IPS-20b (cell line): ENCODE measurements around the gene CCDC34.

ENCODE experiments used
- H3K27ac ChIP-seq: one replicate; pipeline ENCODE4 v1.5.1; 2013; ENCODE audit warnings: low read length
- H3K27me3 ChIP-seq: 2 replicates; pipeline ENCODE4 v1.6.1; 2013; ENCODE audit warnings: mild to moderate bottlenecking, low read length, inconsistent platforms; ENCODE audit not compliant: insufficient read depth
- H3K36me3 ChIP-seq: 2 replicates; pipeline ENCODE4 v1.6.1; 2013; ENCODE audit warnings: low read depth, mild to moderate bottlenecking, inconsistent platforms, low read length, moderate library complexity; ENCODE audit not compliant: insufficient read depth
- H3K4me1 ChIP-seq: 2 replicates; pipeline ENCODE4 v1.6.1; 2013; ENCODE audit warnings: mild to moderate bottlenecking, control low read depth, inconsistent platforms, low read length, moderate library complexity; ENCODE audit not compliant: insufficient read depth
- H3K4me3 ChIP-seq: 2 replicates; pipeline ENCODE4 v1.5.1; 2013; ENCODE audit warnings: mild to moderate bottlenecking, low read length, inconsistent platforms
- H3K9ac ChIP-seq: 2 replicates; pipeline ENCODE4 v1.6.1; 2013; ENCODE audit warnings: low read depth, mild to moderate bottlenecking, inconsistent platforms, low read length, moderate library complexity
- H3K9me3 ChIP-seq: 2 replicates; pipeline ENCODE4 v1.6.1; 2013; ENCODE audit warnings: mild to moderate bottlenecking, low read depth, low read length, inconsistent platforms; ENCODE audit not compliant: insufficient read depth

CCDC34 gene

DNA sequence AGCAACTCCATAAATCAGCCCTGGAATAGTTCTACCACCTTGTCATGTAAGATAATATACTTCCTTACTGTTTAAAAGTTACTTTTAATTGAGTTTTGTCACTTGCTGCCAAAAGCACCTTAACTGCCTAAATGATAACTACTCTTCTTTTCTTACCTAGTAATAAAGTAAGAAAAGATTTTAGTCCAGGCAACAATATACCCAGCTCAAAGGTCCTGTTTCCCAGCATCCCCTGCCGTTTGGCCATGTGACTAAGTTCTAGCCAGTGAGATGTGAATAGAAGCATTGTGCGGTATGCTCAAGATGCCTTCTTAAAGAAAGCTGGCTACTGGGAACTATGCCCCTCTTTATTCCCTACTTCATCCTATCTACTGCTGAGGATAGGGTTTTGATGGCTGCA lies 39.4 kb upstream of the CCDC34 start:
- H3K4me3 ChIP-seq: no peak overlapping the region
- no peaks in the 10 kb centered on the region for H3K27me3 ChIP-seq

DNA sequence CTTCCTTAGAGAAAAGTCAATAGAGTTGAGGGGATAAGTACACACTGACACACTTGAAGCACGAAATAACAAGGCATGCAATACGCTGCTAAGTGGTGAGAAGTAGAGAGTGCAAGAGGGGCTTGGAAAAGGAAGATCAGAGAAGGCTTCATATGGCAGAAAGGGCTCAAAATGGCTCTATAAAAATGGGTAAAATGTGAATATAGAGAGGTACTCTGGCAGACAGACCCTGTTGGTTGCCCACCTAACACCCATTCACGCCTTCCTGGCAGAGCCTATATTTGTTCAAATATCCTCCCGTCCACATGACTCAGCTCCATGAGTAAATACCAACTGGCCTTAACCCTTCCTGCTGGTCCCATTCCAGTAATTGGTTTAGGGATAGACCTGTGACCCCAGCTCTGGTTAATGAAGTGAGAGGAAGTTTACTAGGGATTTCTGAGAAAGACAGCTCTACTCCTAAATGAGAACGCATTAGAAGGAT lies 38.9 kb upstream of the CCDC34 start:
- Histone ChIP-seq H3K9ac (no peak overlapping the region), H3K4me1 (peaks cover 2% of the 10 kb centered on the region; the same call in 1 of the 2 replicates), H3K4me3 (no peak overlapping the region), H3K9me3 (no peaks in the 10 kb centered on the region), H3K27ac (no peak overlapping the region), H3K36me3 (peaks cover 24% of the 10 kb centered on the region), H3K27me3 (no peaks in the 10 kb centered on the region)

More for the DNA sequence above, 39.4 kb upstream of the CCDC34 start:
- no peaks in the 10 kb centered on the region for H3K9me3 ChIP-seq
- H3K9ac ChIP-seq: no peak overlapping the region
- peaks cover 28% of the 10 kb centered on the region for H3K36me3 ChIP-seq
- no peak overlapping the region for H3K27ac ChIP-seq
- no peaks in the 10 kb centered on the region; the same call in 1 of the 2 replicates for H3K4me1 ChIP-seq

DNA sequence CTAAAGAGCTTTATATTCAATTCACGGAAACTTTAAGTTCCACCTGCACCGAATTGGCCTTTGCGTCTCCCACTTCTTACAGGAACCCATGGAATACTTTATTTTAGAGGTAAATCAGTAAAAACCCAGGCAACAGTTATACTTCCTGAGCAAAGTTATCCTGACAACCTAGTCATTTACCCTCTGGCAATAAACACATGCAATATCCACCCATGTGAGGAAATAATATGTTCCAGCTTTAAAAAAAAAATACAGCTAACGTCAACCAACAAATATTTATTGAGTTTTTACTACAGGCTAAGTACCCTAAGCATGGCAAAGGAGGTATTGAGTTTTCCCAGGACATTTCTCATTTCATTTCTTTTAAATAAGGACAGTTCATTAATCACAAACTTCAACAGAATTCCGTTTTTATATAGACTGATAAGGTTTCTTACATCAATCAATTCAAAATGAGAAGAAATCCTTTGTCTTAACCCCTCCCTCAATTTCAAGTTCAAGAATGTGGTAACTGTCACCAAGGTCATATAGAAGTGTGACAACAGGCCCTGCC lies 38.3 kb upstream of the CCDC34 start:
- H3K27ac ChIP-seq: no peak overlapping the region
- H3K9me3 ChIP-seq: no peaks in the 10 kb centered on the region
- peaks cover 3% of the 10 kb centered on the region; the same call in 1 of the 2 replicates for H3K4me1 ChIP-seq
- H3K9ac ChIP-seq: no peak overlapping the region
- H3K27me3 ChIP-seq: no peaks in the 10 kb centered on the region
- peaks cover 20% of the 10 kb centered on the region for H3K36me3 ChIP-seq
- no peak overlapping the region for H3K4me3 ChIP-seq

DNA sequence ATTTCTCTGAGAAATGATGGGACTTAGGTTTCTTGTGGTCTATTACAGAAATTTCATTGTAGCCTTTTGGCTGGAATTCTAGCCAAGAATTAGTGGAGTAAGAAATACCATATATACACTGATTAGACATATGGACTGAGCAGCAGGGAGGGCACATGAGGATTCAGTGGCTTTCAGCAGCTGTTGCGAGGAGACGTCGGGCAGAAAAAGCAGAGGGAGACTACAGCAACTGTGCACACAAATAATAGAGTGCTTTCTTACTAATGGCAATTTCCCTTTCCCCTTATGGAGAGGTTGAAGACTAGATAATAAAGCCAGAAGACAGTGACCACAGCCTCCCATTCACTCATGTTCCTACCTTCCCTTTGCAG lies 35.4 kb upstream of the CCDC34 start:
- no peak overlapping the region for H3K4me3 ChIP-seq
- H3K27ac ChIP-seq: no peak overlapping the region
- H3K4me1 ChIP-seq: peaks cover 24% of the 10 kb centered on the region
- H3K36me3 ChIP-seq: peaks cover 19% of the 10 kb centered on the region; the same call in 1 of the 2 replicates
- H3K9me3 ChIP-seq: no peaks in the 10 kb centered on the region
- no peak overlapping the region for H3K9ac ChIP-seq
- no peaks in the 10 kb centered on the region for H3K27me3 ChIP-seq

DNA sequence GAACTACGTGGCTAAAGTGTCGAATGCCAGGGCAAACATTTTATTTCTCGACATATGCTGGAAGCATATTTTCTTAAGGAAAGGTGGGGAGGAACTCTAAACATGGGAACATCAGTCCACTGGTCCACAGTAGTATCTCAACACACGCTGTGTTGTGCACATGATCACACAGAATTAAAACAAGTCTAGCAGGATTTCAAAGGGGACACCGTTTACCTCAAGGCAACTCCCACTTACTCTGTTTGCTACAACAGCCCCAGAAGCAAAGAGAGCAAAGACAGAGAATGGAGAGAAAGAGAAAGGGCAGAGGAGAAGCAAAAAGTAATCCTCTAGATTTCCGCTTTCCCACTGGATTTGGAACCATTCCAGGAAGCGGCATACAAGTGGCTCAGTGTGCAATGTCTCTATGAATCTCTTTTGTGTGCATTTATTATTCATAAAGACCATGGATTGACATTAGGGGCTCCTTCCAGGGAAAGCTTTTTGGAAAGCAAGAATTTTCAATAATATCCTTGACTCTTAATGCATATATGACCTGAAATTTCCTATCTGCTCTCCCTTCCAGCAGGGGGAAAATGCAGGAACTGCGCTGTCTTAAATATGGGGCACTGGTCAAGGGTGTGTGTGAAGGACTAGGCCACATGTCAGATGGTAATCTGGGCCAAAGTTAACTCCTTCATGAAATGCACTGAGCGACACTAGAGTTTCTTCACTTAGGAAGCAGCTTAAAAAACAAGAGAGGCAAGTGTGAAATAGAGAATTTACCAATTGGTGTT lies 34.8 kb upstream of the CCDC34 start:
- H3K4me3 ChIP-seq: no peak overlapping the region
- H3K36me3 ChIP-seq: peaks cover 14% of the 10 kb centered on the region; the same call in 1 of the 2 replicates
- H3K27ac ChIP-seq: no peak overlapping the region
- no peak overlapping the region for H3K9ac ChIP-seq
- no peaks in the 10 kb centered on the region for H3K9me3 ChIP-seq
- H3K27me3 ChIP-seq: no peaks in the 10 kb centered on the region
- H3K4me1 ChIP-seq: peaks cover 28% of the 10 kb centered on the region

DNA sequence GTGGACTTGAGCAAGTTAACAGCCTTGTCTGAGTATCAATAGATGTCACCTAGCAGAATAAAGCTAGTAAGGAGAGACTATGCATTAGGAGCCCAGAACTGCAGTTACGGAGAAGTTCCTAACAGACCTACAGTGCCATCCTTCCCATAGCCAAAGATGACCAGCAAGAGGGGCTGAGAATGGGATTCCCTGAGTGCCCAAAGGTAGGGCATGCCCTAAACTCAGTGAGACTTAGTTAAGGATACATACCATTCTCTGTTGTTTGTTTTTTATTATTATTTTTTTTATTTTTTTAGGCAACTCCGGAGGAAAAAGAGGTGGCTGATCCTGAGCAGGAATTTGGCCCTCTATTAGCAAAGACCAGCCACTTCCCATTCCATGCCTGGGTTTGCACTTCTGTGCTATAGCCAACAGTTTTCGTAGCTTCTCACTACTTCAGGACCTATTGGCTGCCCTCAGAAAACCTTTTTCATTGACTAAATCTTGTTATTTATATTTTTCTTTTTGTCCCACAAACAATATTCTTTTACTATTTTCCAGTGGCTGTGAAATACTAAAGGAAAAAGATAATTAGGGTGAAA lies 33.3 kb upstream of the CCDC34 start:
- no peak overlapping the region for H3K4me3 ChIP-seq
- no peaks in the 10 kb centered on the region for H3K27me3 ChIP-seq
- H3K36me3 ChIP-seq: peaks cover 8% of the 10 kb centered on the region; the same call in 1 of the 2 replicates
- no peak overlapping the region for H3K9ac ChIP-seq
- H3K27ac ChIP-seq: no peak overlapping the region
- H3K9me3 ChIP-seq: no peaks in the 10 kb centered on the region
- peaks cover 43% of the 10 kb centered on the region for H3K4me1 ChIP-seq

DNA sequence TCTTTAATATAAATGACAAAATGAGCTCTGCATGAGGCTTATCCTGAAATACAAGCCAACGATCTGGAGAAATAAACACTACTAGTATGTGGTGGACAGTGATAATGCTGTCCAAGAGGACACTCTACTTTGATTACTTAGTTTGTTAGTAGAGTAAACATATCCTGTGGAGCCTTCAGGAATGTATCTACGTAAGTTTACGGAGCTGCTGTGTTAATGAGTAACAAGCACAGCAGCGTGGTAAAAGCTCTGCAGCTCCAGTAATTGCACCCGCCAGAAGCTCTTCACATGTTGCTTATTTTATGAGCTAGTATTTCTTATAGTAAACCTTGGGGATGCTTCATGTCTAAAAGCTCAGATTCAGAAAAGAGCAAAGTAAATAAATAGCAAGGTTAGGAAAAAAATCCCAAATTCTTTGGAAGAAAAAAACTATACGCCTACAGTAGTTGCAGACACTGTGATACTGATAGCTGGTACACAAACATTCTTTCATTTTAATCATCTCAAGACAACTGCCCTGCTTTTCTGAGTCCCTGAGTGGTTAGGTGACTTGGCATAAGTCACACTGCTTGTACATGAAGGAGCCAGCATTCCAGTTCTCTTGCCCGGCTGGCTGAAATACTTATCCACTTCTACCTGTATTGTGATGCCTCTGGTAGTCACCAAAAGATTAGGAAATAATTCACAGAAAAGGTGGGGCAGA lies 32.7 kb upstream of the CCDC34 start:
- no peaks in the 10 kb centered on the region for H3K27me3 ChIP-seq
- no peak overlapping the region for H3K9ac ChIP-seq
- peaks cover 49% of the 10 kb centered on the region for H3K4me1 ChIP-seq
- H3K27ac ChIP-seq: no peak overlapping the region
- H3K36me3 ChIP-seq: peaks cover 10% of the 10 kb centered on the region; the same call in 1 of the 2 replicates
- H3K4me3 ChIP-seq: no peak overlapping the region
- H3K9me3 ChIP-seq: no peaks in the 10 kb centered on the region

DNA sequence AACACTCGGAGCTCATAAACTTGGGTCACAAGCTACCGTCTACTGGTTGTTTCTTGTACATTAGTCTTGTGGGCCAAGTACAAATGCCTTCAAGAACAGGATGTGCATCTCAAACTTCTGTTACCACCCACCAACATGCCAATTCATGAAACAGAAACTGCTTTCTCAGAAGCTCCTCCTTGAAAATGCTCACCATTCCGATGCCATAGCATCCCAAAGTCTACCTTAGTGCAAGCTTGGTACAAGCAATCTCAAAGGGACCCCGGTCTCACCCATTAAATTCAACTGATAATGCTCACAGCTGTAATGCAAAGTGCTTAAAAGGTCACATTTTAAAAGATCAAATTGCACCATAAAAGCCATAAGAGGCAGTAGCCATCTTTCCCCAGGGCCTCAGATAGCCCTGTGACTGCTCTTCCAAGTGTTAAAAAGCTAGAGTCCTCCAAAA lies 31.8 kb upstream of the CCDC34 start:
- no peak overlapping the region for H3K27ac ChIP-seq
- H3K4me1 ChIP-seq: peaks cover 53% of the 10 kb centered on the region
- no peak overlapping the region for H3K9ac ChIP-seq
- no peaks in the 10 kb centered on the region for H3K9me3 ChIP-seq
- H3K4me3 ChIP-seq: no peak overlapping the region
- no peaks in the 10 kb centered on the region for H3K27me3 ChIP-seq
- H3K36me3 ChIP-seq: peaks cover 18% of the 10 kb centered on the region; the same call in 1 of the 2 replicates

DNA sequence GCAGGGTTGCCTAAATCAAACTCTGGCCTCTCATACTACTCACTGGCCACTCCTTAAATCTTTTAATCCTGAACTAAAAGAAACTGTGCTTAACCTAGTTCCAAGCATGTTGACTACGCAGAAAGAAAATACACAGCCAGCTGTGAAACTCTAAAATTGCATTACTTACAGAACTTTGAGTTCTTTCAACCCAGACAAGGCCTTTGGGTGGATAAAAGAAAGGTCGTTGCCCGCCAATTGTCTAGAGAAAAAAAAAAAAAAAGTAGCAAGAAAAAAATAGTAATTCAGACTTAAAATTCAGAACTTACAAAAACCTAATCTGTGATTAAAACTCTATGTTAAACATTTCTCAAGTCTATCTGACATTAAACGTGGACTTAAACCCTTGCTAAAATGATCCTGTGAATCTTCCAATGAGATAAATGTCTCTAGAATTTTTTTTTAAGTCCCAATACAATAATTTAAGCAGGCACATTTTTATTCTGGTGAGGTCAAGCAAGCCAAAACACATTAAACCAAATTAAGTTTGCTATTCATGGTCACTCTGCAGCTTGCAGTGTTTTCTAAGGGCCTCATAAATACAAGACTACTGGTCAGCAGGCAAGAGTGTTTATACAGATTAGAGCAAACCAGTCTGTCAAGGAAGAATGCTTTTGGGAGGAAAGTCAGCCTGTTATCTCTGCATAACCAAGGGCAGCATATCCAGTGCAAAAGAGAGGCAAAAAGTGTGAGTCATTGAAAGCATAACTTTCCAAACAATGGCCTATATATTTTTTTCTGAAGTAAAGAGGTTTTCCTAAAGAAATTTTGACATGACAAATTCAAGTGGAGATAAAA lies 29.5 kb upstream of the CCDC34 start:
- no peaks in the 10 kb centered on the region for H3K27me3 ChIP-seq
- no peak overlapping the region for H3K9ac ChIP-seq
- H3K36me3 ChIP-seq: 0 out of 2 replicates have a peak, but pooled peaks cover 11% of the 10 kb centered on the region
- H3K9me3 ChIP-seq: no peaks in the 10 kb centered on the region
- H3K4me3 ChIP-seq: no peak overlapping the region
- H3K4me1 ChIP-seq: peaks cover 77% of the 10 kb centered on the region
- H3K27ac ChIP-seq: no peak overlapping the region

DNA sequence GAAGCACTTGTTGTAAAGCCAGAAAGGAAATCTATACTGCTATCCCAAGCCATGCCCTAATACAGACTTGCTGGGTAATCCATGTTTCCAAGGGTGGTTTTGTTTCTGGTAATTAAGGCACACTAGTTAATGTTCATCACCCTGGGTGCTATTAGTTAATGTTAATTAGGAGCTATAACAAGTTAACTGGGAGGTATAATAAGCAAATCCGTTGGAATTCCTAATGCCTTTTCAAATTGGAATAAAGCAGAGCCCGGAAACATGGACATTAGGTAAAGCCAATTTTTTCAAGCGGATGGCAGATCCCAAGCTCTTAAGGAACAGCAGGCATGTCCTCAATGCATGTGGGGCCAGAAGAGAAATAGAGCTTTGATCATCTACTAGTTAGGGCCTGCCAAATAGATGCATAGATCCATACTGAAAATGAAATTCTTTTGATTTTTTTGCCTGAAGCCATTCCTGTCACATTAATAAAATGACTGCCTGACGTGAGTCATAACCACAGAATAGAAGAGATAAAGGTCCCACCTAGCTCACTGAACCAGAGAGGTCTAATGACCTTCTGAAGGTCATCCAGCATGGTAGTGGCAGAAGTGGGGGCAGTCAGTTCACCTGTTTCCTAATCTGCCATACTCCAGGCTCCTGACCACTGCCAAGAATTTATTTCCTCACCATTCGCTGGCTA lies 28.5 kb upstream of the CCDC34 start:
- Histone ChIP-seq H3K9ac (no peak overlapping the region), H3K36me3 (peaks cover 14% of the 10 kb centered on the region), H3K4me3 (no peak overlapping the region), H3K9me3 (no peaks in the 10 kb centered on the region), H3K4me1 (peaks cover 82% of the 10 kb centered on the region), H3K27me3 (no peaks in the 10 kb centered on the region), H3K27ac (no peak overlapping the region)
